Measurements from ENCODE around the gene SPN. TPM values are rescaled to one million over a fixed set of nuclear protein-coding genes. Genes with fewer than 3 reads are reported as not detected.
"Not testable (repeated sequence)": the region's sequence is repeated elsewhere in the genome, so short reads cannot be mapped to it uniquely, and the experiment has no call there.

Gene SPN
- 10 to 100 TPM; 27.7 to 29.1 TPM for total RNA-seq
- polyA plus RNA-seq (ENCODE audit: insufficient read length in 6 of 6): 1 to 10 TPM; 1.9 to 2.6 (median 2.4) TPM
- long read RNA-seq, donor 1, transcript SPN-204 (1 exons, 2,077 nt): major isoform, 5 of 5 reads
- long read RNA-seq, donor 1, partial matches to known transcripts: 0 of 5 reads
- long read RNA-seq, donor 1, other reads (novel, unspliced or antisense): 0 of 5 reads
- long read RNA-seq, donor 2, partial matches to known transcripts: 0 of 3 reads
- long read RNA-seq, donor 2, other reads (novel, unspliced or antisense): 0 of 3 reads
- long read RNA-seq, donor 3: 0 reads
- long read RNA-seq, donor 4, transcript SPN-203 (2 exons, 1,197 nt): major isoform, 13 of 18 reads
- long read RNA-seq, donor 4, partial matches to known transcripts: 3 of 18 reads
- long read RNA-seq, donor 4, other reads (novel, unspliced or antisense): 1 of 18 reads
- long read RNA-seq, donor 5, partial matches to known transcripts: 0 of 1 reads
- long read RNA-seq, donor 5, other reads (novel, unspliced or antisense): 0 of 1 reads
- long read RNA-seq, donor 6: 0 reads
- long read RNA-seq, donor 7, partial matches to known transcripts: 0 of 1 reads
- long read RNA-seq, donor 7, other reads (novel, unspliced or antisense): 0 of 1 reads
- long read RNA-seq, donor 8, partial matches to known transcripts: 0 of 1 reads
- long read RNA-seq, donor 8, other reads (novel, unspliced or antisense): 0 of 1 reads
- long read RNA-seq, donor 9: 0 reads
- long read RNA-seq, donor 10, transcript SPN-203 (2 exons, 1,197 nt): major isoform, 7 of 7 reads
- long read RNA-seq, donor 10, partial matches to known transcripts: 0 of 7 reads
- long read RNA-seq, donor 10, other reads (novel, unspliced or antisense): 0 of 7 reads
- long read RNA-seq, donor 11: 0 reads
- long read RNA-seq, donor 12, partial matches to known transcripts: 0 of 1 reads
- long read RNA-seq, donor 12, other reads (novel, unspliced or antisense): 0 of 1 reads

- intact Hi-C loops (cut with DNase I): no loop called here
- H3K27ac ChIP-seq: peak within 1 kb of the TSS in 1 of 2 donors; percentile 73
- DNase-seq (no peak), ATAC-seq (peak; percentile 12)
- peak within 1 kb of the TSS in 1 of 2 donors; percentile 44 for H3K4me3 ChIP-seq
- TF ChIP-seq CTCF (IDR thresholded peaks at IDR 0.05): no peak
- H3K4me1 ChIP-seq: peaks cover 0 to 54% of the 10 kb centered on the region in 2 donors
- no peaks in the 10 kb centered on the region for H3K27me3 ChIP-seq
- no peaks in the 10 kb centered on the region for H3K36me3 ChIP-seq
- no peaks in the 10 kb centered on the region for H3K9me3 ChIP-seq
Observed at GRCh38 chr16:29663016-29663806, at the start of gene SPN. Gene SPN, plus strand, starts transcription at chr16:29663247. Its CDS starts 482 bp downstream, at chr16:29663729.

- intact Hi-C loops (cut with DNase I); H3K27me3 ChIP-seq; H3K36me3 ChIP-seq; H3K9me3 ChIP-seq: not testable (repeated sequence)
- Histone ChIP-seq H3K4me3 (peak overlapping the region; percentile 49 to 65), H3K27ac (peak overlapping the region in 1 of 2 donors; percentile 62), H3K4me1 (peaks cover 0 to 22% of the 10 kb centered on the region in 2 donors)
- ATAC-seq (peak; percentile 85), DNase-seq (peak; percentile 37 to 98 (median 78))
Observed at GRCh38 chr16:29613307-29614057, 49.6 kb upstream of the SPN start.

- H3K27ac ChIP-seq; H3K36me3 ChIP-seq; H3K4me3 ChIP-seq; H3K27me3 ChIP-seq; DNase-seq; intact Hi-C loops (cut with DNase I); H3K9me3 ChIP-seq; ATAC-seq: not testable (repeated sequence)
- peaks cover 0 to 22% of the 10 kb centered on the region in 2 donors for H3K4me1 ChIP-seq
Observed at GRCh38 chr16:29614691-29615314, 48.2 kb upstream of the SPN start.

GRCh38 chr16:29616127-29616526 lies 46.9 kb upstream of the SPN start:
- H3K4me1 ChIP-seq: peaks cover 0 to 20% of the 10 kb centered on the region in 2 donors
- H3K27me3 ChIP-seq; H3K4me3 ChIP-seq; DNase-seq; H3K36me3 ChIP-seq; ATAC-seq; H3K9me3 ChIP-seq; intact Hi-C loops (cut with DNase I); H3K27ac ChIP-seq: not testable (repeated sequence)

- H3K36me3 ChIP-seq; H3K27me3 ChIP-seq; H3K27ac ChIP-seq; H3K4me1 ChIP-seq; intact Hi-C loops (cut with DNase I); DNase-seq; H3K9me3 ChIP-seq; H3K4me3 ChIP-seq: not testable (repeated sequence)
- peak; percentile 50 for ATAC-seq
Observed at GRCh38 chr16:29620591-29620990, 42.5 kb upstream of the SPN start.

GRCh38 chr16:29622738-29623137 lies 40.3 kb upstream of the SPN start:
- ATAC-seq; H3K36me3 ChIP-seq; intact Hi-C loops (cut with DNase I); H3K27ac ChIP-seq; DNase-seq; H3K4me3 ChIP-seq; H3K9me3 ChIP-seq; H3K27me3 ChIP-seq: not testable (repeated sequence)
- H3K4me1 ChIP-seq: peaks cover 0 to 15% of the 10 kb centered on the region in 2 donors

GRCh38 chr16:29623253-29623652 lies 39.8 kb upstream of the SPN start:
- H3K36me3 ChIP-seq; H3K27ac ChIP-seq; DNase-seq; H3K4me1 ChIP-seq; H3K27me3 ChIP-seq; H3K9me3 ChIP-seq; ATAC-seq; H3K4me3 ChIP-seq; intact Hi-C loops (cut with DNase I): not testable (repeated sequence)

- H3K9me3 ChIP-seq; H3K27me3 ChIP-seq; H3K4me3 ChIP-seq; H3K36me3 ChIP-seq; H3K4me1 ChIP-seq; H3K27ac ChIP-seq; ATAC-seq; DNase-seq; intact Hi-C loops (cut with DNase I): not testable (repeated sequence)
Observed at GRCh38 chr16:29625114-29625513, 37.9 kb upstream of the SPN start.

- intact Hi-C loops (cut with DNase I); H3K9me3 ChIP-seq; H3K4me3 ChIP-seq; H3K27ac ChIP-seq; H3K36me3 ChIP-seq; H3K27me3 ChIP-seq; DNase-seq; H3K4me1 ChIP-seq: not testable (repeated sequence)
- peak; percentile 80 for ATAC-seq
Observed at GRCh38 chr16:29626778-29627331, 36.2 kb upstream of the SPN start.

- H3K36me3 ChIP-seq; H3K4me3 ChIP-seq; H3K4me1 ChIP-seq; H3K9me3 ChIP-seq; H3K27ac ChIP-seq; intact Hi-C loops (cut with DNase I); H3K27me3 ChIP-seq; DNase-seq: not testable (repeated sequence)
- ATAC-seq: peak; percentile 23
Observed at GRCh38 chr16:29627661-29628075, 35.4 kb upstream of the SPN start.

Data from left lung (tissue), 14 donors.